Measurements from ENCODE around the gene CUX1. TPM values are rescaled to one million over a fixed set of nuclear protein-coding genes. Genes with fewer than 3 reads are reported as not detected.

CUX1 gene
- total and polyA plus RNA-seq, 2 donors (not counting 1 experiment from before 2014, with no cell fraction given) = 10.8 to 86.5 TPM

- Mint-ChIP-seq H3K27me3 (no peaks in the 10 kb centered on the region), H3K9me3 (ENCODE audit: insufficient read depth) (no peaks in the 10 kb centered on the region), H3K27ac (no peak overlapping the region), H3K4me3 (no peak overlapping the region), H3K4me1 (peaks cover 31% of the 10 kb centered on the region)
- ATAC-seq (ENCODE audit: low read depth) = no peak
- WGBS (ENCODE audit: insufficient coverage) = 95% methylated on average over 4 of the region's 6 CpGs
- Histone ChIP-seq H3K9me3 (ENCODE audit: control extremely low read depth in 1 of 3, control insufficient read depth in 2 of 3, insufficient read depth in 1 of 3, low read length in 2 of 3) (peaks cover 0 to 3% (median 0%) of the 10 kb centered on the region in 3 donors), H3K27ac (ENCODE audit: low read length in 2 of 2) (no peak overlapping the region), H3K36me3 (replicated peaks in 1 of 2; ENCODE audit: control extremely low read depth in 1 of 2, control insufficient read depth in 1 of 2, extremely low read depth in 1 of 2, insufficient read depth in 2 of 2, low read length in 1 of 2) (no peaks in the 10 kb centered on the region), H3K4me2 (replicated peaks; ENCODE audit: low read depth, low read length, poor library complexity, severe bottlenecking) (no peak overlapping the region), H3K9ac (ENCODE audit: low read length) (no peak overlapping the region), H2AFZ (ENCODE audit: insufficient read depth, low read depth, low read length, poor library complexity, severe bottlenecking) (no peak overlapping the region), H3K4me3 (ENCODE audit: control extremely low read depth in 1 of 5, extremely low read depth in 1 of 5, insufficient read depth in 1 of 5, low read depth in 2 of 5, low read length in 4 of 5) (no peak overlapping the region), H3K79me2 (ENCODE audit: control insufficient read depth, insufficient read depth, low read length) (peaks cover 51% of the 10 kb centered on the region), H4K20me1 (ENCODE audit: control insufficient read depth, insufficient read depth, low read length, poor library complexity, severe bottlenecking) (peaks cover 23% of the 10 kb centered on the region), H3K4me1 (ENCODE audit: control insufficient read depth in 2 of 2, insufficient read depth in 2 of 2, low read length in 2 of 2) (peaks cover 3 to 21% of the 10 kb centered on the region in 2 donors), H3K27me3 (replicated peaks in 1 of 4; ENCODE audit: control extremely low read depth in 1 of 4, control insufficient read depth in 3 of 4, insufficient read depth in 4 of 4, low read length in 3 of 4) (no peaks in the 10 kb centered on the region)
- ChIA-PET POLR2A (no interaction called here), CTCF (no interaction called here)
- intact Hi-C loops (cut with micrococcal nuclease) = no loop called here
- no peak for TF ChIP-seq EZH2 (IDR thresholded peaks at IDR 0.05; ENCODE audit: borderline replicate concordance, insufficient read depth, low read depth, low read length, poor library complexity, severe bottlenecking)
- no peak for DNase-seq
Observed at GRCh38 chr7:101951757-101952156, 134.3 kb downstream of the CUX1 start.

- Histone ChIP-seq H4K20me1 (ENCODE audit: control insufficient read depth, insufficient read depth, low read length, poor library complexity, severe bottlenecking) (peaks cover 22% of the 10 kb centered on the region), H2AFZ (ENCODE audit: insufficient read depth, low read depth, low read length, poor library complexity, severe bottlenecking) (no peak overlapping the region), H3K9ac (ENCODE audit: low read length) (no peak overlapping the region), H3K4me2 (replicated peaks; ENCODE audit: low read depth, low read length, poor library complexity, severe bottlenecking) (no peak overlapping the region), H3K27me3 (replicated peaks in 1 of 4; ENCODE audit: control extremely low read depth in 1 of 4, control insufficient read depth in 3 of 4, insufficient read depth in 4 of 4, low read length in 3 of 4) (no peaks in the 10 kb centered on the region), H3K36me3 (replicated peaks in 1 of 2; ENCODE audit: control extremely low read depth in 1 of 2, control insufficient read depth in 1 of 2, extremely low read depth in 1 of 2, insufficient read depth in 2 of 2, low read length in 1 of 2) (no peaks in the 10 kb centered on the region), H3K9me3 (ENCODE audit: control extremely low read depth in 1 of 3, control insufficient read depth in 2 of 3, insufficient read depth in 1 of 3, low read length in 2 of 3) (peaks cover 0 to 3% (median 0%) of the 10 kb centered on the region in 3 donors), H3K79me2 (ENCODE audit: control insufficient read depth, insufficient read depth, low read length) (peaks cover 50% of the 10 kb centered on the region), H3K4me1 (ENCODE audit: control insufficient read depth in 2 of 2, insufficient read depth in 2 of 2, low read length in 2 of 2) (peaks cover 3 to 22% of the 10 kb centered on the region in 2 donors), H3K4me3 (ENCODE audit: control extremely low read depth in 1 of 5, extremely low read depth in 1 of 5, insufficient read depth in 1 of 5, low read depth in 2 of 5, low read length in 4 of 5) (no peak overlapping the region), H3K27ac (ENCODE audit: low read length in 2 of 2) (no peak overlapping the region)
- Mint-ChIP-seq H3K27ac (no peak overlapping the region), H3K9me3 (ENCODE audit: insufficient read depth) (no peaks in the 10 kb centered on the region), H3K27me3 (no peaks in the 10 kb centered on the region), H3K4me3 (no peak overlapping the region), H3K4me1 (peaks cover 35% of the 10 kb centered on the region)
- 93% methylated on average over 25 of the region's 29 CpGs for WGBS (ENCODE audit: insufficient coverage)
- no peak for DNase-seq
- CTCF ChIA-PET = no interaction called here
- POLR2A ChIA-PET = no interaction called here
- ATAC-seq (ENCODE audit: low read depth) = no peak
- intact Hi-C loops (cut with micrococcal nuclease) = no loop called here
- no peak for TF ChIP-seq EZH2 (IDR thresholded peaks at IDR 0.05; ENCODE audit: borderline replicate concordance, insufficient read depth, low read depth, low read length, poor library complexity, severe bottlenecking)
- no peak for TF ChIP-seq CTCF (IDR thresholded peaks at IDR 0.05)
Observed at GRCh38 chr7:101952355-101953247, 135.2 kb downstream of the CUX1 start.
